ENCODE measurements around the gene IL17D.
A peak's percentile ranks its signal among the peaks of the same experiment; 100 is the strongest.

IL17D gene

GRCh38 chr13:20702915-20703779, at the start of gene IL17D:
IL17D (plus strand) TSS chr13:20703699; CDS start chr13:20704002, 303 bp downstream.
- no peaks in the 10 kb centered on the region for H3K9me3 ChIP-seq (ENCODE audit: control insufficient read depth in 1 of 2, low read length in 2 of 2)
- peaks cover 0 to 15% of the 10 kb centered on the region in 2 donors for H3K4me1 ChIP-seq (ENCODE audit: control insufficient read depth in 1 of 2, insufficient read depth in 2 of 2, low read length in 2 of 2)
- H3K27ac ChIP-seq (ENCODE audit: low read length) = no peak within 1 kb of the TSS
- no peaks in the 10 kb centered on the region for H3K36me3 ChIP-seq (ENCODE audit: control insufficient read depth in 1 of 2, insufficient read depth in 2 of 2, low read length in 2 of 2)
- H3K27me3 ChIP-seq (ENCODE audit: low read depth, low read length) = no peaks in the 10 kb centered on the region
- H3K4me3 ChIP-seq (ENCODE audit: low read depth in 1 of 2, low read length in 2 of 2) = peak within 1 kb of the TSS; percentile 56 to 84

GRCh38 chr13:20654156-20654555, 49.3 kb upstream of the IL17D start:
- no peaks in the 10 kb centered on the region for H3K27me3 ChIP-seq (ENCODE audit: low read depth, low read length)
- H3K36me3 ChIP-seq (ENCODE audit: control insufficient read depth in 1 of 2, insufficient read depth in 2 of 2, low read length in 2 of 2) = peaks cover 0 to 12% of the 10 kb centered on the region in 2 donors
- H3K4me1 ChIP-seq (ENCODE audit: control insufficient read depth in 1 of 2, insufficient read depth in 2 of 2, low read length in 2 of 2) = no peaks in the 10 kb centered on the region
- H3K4me3 ChIP-seq (ENCODE audit: low read depth in 1 of 2, low read length in 2 of 2) = no peak overlapping the region
- no peak overlapping the region for H3K27ac ChIP-seq (ENCODE audit: low read length)
- no peaks in the 10 kb centered on the region for H3K9me3 ChIP-seq (ENCODE audit: control insufficient read depth in 1 of 2, low read length in 2 of 2)

- Histone ChIP-seq H3K4me3 (ENCODE audit: low read depth in 1 of 2, low read length in 2 of 2) (no peak overlapping the region), H3K27ac (ENCODE audit: low read length) (no peak overlapping the region), H3K9me3 (ENCODE audit: control insufficient read depth in 1 of 2, low read length in 2 of 2) (no peaks in the 10 kb centered on the region), H3K27me3 (ENCODE audit: low read depth, low read length) (no peaks in the 10 kb centered on the region), H3K4me1 (ENCODE audit: control insufficient read depth in 1 of 2, insufficient read depth in 2 of 2, low read length in 2 of 2) (no peaks in the 10 kb centered on the region), H3K36me3 (ENCODE audit: control insufficient read depth in 1 of 2, insufficient read depth in 2 of 2, low read length in 2 of 2) (peaks cover 0 to 20% of the 10 kb centered on the region in 2 donors)
Measured at GRCh38 chr13:20658451-20659040, 45.0 kb upstream of the IL17D start.

GRCh38 chr13:20664351-20664750, 39.1 kb upstream of the IL17D start:
- no peak overlapping the region for H3K4me3 ChIP-seq (ENCODE audit: low read depth in 1 of 2, low read length in 2 of 2)
- H3K27me3 ChIP-seq (ENCODE audit: low read depth, low read length) = no peaks in the 10 kb centered on the region
- no peaks in the 10 kb centered on the region for H3K4me1 ChIP-seq (ENCODE audit: control insufficient read depth in 1 of 2, insufficient read depth in 2 of 2, low read length in 2 of 2)
- no peaks in the 10 kb centered on the region for H3K9me3 ChIP-seq (ENCODE audit: control insufficient read depth in 1 of 2, low read length in 2 of 2)
- peaks cover 0 to 8% of the 10 kb centered on the region in 2 donors for H3K36me3 ChIP-seq (ENCODE audit: control insufficient read depth in 1 of 2, insufficient read depth in 2 of 2, low read length in 2 of 2)
- no peak overlapping the region for H3K27ac ChIP-seq (ENCODE audit: low read length)

- Histone ChIP-seq H3K36me3 (ENCODE audit: control insufficient read depth in 1 of 2, insufficient read depth in 2 of 2, low read length in 2 of 2) (peaks cover 0 to 8% of the 10 kb centered on the region in 2 donors), H3K27me3 (ENCODE audit: low read depth, low read length) (no peaks in the 10 kb centered on the region), H3K4me3 (ENCODE audit: low read depth in 1 of 2, low read length in 2 of 2) (no peak overlapping the region), H3K9me3 (ENCODE audit: control insufficient read depth in 1 of 2, low read length in 2 of 2) (no peaks in the 10 kb centered on the region), H3K27ac (ENCODE audit: low read length) (no peak overlapping the region), H3K4me1 (ENCODE audit: control insufficient read depth in 1 of 2, insufficient read depth in 2 of 2, low read length in 2 of 2) (no peaks in the 10 kb centered on the region)
Measured at GRCh38 chr13:20666948-20667347, 36.6 kb upstream of the IL17D start.

GRCh38 chr13:20667857-20668437, 35.6 kb upstream of the IL17D start:
- Histone ChIP-seq H3K9me3 (ENCODE audit: control insufficient read depth in 1 of 2, low read length in 2 of 2) (no peaks in the 10 kb centered on the region), H3K4me3 (ENCODE audit: low read depth in 1 of 2, low read length in 2 of 2) (no peak overlapping the region), H3K36me3 (ENCODE audit: control insufficient read depth in 1 of 2, insufficient read depth in 2 of 2, low read length in 2 of 2) (peaks cover 0 to 14% of the 10 kb centered on the region in 2 donors), H3K4me1 (ENCODE audit: control insufficient read depth in 1 of 2, insufficient read depth in 2 of 2, low read length in 2 of 2) (no peaks in the 10 kb centered on the region), H3K27me3 (ENCODE audit: low read depth, low read length) (no peaks in the 10 kb centered on the region), H3K27ac (ENCODE audit: low read length) (no peak overlapping the region)

GRCh38 chr13:20669162-20669561, 34.3 kb upstream of the IL17D start:
- Histone ChIP-seq H3K4me3 (ENCODE audit: low read depth in 1 of 2, low read length in 2 of 2) (no peak overlapping the region), H3K27ac (ENCODE audit: low read length) (no peak overlapping the region), H3K4me1 (ENCODE audit: control insufficient read depth in 1 of 2, insufficient read depth in 2 of 2, low read length in 2 of 2) (no peaks in the 10 kb centered on the region)

GRCh38 chr13:20671789-20672188, 31.7 kb upstream of the IL17D start:
- H3K9me3 ChIP-seq (ENCODE audit: control insufficient read depth in 1 of 2, low read length in 2 of 2) = no peaks in the 10 kb centered on the region
- H3K36me3 ChIP-seq (ENCODE audit: control insufficient read depth in 1 of 2, insufficient read depth in 2 of 2, low read length in 2 of 2) = peaks cover 8 to 35% of the 10 kb centered on the region in 2 donors
- no peaks in the 10 kb centered on the region for H3K4me1 ChIP-seq (ENCODE audit: control insufficient read depth in 1 of 2, insufficient read depth in 2 of 2, low read length in 2 of 2)
- no peak overlapping the region for H3K4me3 ChIP-seq (ENCODE audit: low read depth in 1 of 2, low read length in 2 of 2)
- H3K27me3 ChIP-seq (ENCODE audit: low read depth, low read length) = no peaks in the 10 kb centered on the region
- H3K27ac ChIP-seq (ENCODE audit: low read length) = no peak overlapping the region

More at GRCh38 chr13:20669162-20669561, 34.3 kb upstream of the IL17D start:
- no peaks in the 10 kb centered on the region for H3K9me3 ChIP-seq (ENCODE audit: control insufficient read depth in 1 of 2, low read length in 2 of 2)
- H3K27me3 ChIP-seq (ENCODE audit: low read depth, low read length) = no peaks in the 10 kb centered on the region
- H3K36me3 ChIP-seq (ENCODE audit: control insufficient read depth in 1 of 2, insufficient read depth in 2 of 2, low read length in 2 of 2) = peaks cover 0 to 19% of the 10 kb centered on the region in 2 donors

- Histone ChIP-seq H3K27ac (ENCODE audit: low read length) (no peak overlapping the region), H3K36me3 (ENCODE audit: control insufficient read depth in 1 of 2, insufficient read depth in 2 of 2, low read length in 2 of 2) (peaks cover 8 to 35% of the 10 kb centered on the region in 2 donors), H3K4me3 (ENCODE audit: low read depth in 1 of 2, low read length in 2 of 2) (no peak overlapping the region), H3K27me3 (ENCODE audit: low read depth, low read length) (no peaks in the 10 kb centered on the region), H3K4me1 (ENCODE audit: control insufficient read depth in 1 of 2, insufficient read depth in 2 of 2, low read length in 2 of 2) (no peaks in the 10 kb centered on the region), H3K9me3 (ENCODE audit: control insufficient read depth in 1 of 2, low read length in 2 of 2) (no peaks in the 10 kb centered on the region)
Measured at GRCh38 chr13:20672772-20673171, 30.7 kb upstream of the IL17D start.

- Histone ChIP-seq H3K4me3 (ENCODE audit: low read depth in 1 of 2, low read length in 2 of 2) (no peak overlapping the region), H3K27ac (ENCODE audit: low read length) (no peak overlapping the region), H3K27me3 (ENCODE audit: low read depth, low read length) (no peaks in the 10 kb centered on the region), H3K36me3 (ENCODE audit: control insufficient read depth in 1 of 2, insufficient read depth in 2 of 2, low read length in 2 of 2) (peaks cover 8 to 35% of the 10 kb centered on the region in 2 donors), H3K9me3 (ENCODE audit: control insufficient read depth in 1 of 2, low read length in 2 of 2) (no peaks in the 10 kb centered on the region), H3K4me1 (ENCODE audit: control insufficient read depth in 1 of 2, insufficient read depth in 2 of 2, low read length in 2 of 2) (no peaks in the 10 kb centered on the region)
Measured at GRCh38 chr13:20673715-20674114, 29.8 kb upstream of the IL17D start.

- no peaks in the 10 kb centered on the region for H3K27me3 ChIP-seq (ENCODE audit: low read depth, low read length)
- no peaks in the 10 kb centered on the region for H3K4me1 ChIP-seq (ENCODE audit: control insufficient read depth in 1 of 2, insufficient read depth in 2 of 2, low read length in 2 of 2)
- H3K4me3 ChIP-seq (ENCODE audit: low read depth in 1 of 2, low read length in 2 of 2) = no peak overlapping the region
- H3K27ac ChIP-seq (ENCODE audit: low read length) = no peak overlapping the region
- peaks cover 13 to 35% of the 10 kb centered on the region in 2 donors for H3K36me3 ChIP-seq (ENCODE audit: control insufficient read depth in 1 of 2, insufficient read depth in 2 of 2, low read length in 2 of 2)
- H3K9me3 ChIP-seq (ENCODE audit: control insufficient read depth in 1 of 2, low read length in 2 of 2) = no peaks in the 10 kb centered on the region
Measured at GRCh38 chr13:20676213-20676612, 27.3 kb upstream of the IL17D start.
